ENCODE data around the gene SEC62.

The SEC62 gene

GRCh38 chr3:169966428-169966950 lies at the start of gene SEC62:
TSS of gene SEC62 (plus strand) at chr3:169966807. CDS start at chr3:169966823, 16 bp downstream.
- peak; percentile 88 for DNase-seq (ENCODE audit: low read depth)

- DNase-seq (ENCODE audit: low read depth): no peak
Observed at GRCh38 chr3:169923189-169923588, 43.4 kb upstream of the SEC62 start.

GRCh38 chr3:169923831-169924230 lies 42.8 kb upstream of the SEC62 start:
- DNase-seq (ENCODE audit: low read depth): no peak

- DNase-seq (ENCODE audit: low read depth): no peak
Observed at GRCh38 chr3:169929830-169930519, 36.6 kb upstream of the SEC62 start.

- no peak for DNase-seq (ENCODE audit: low read depth)
Observed at GRCh38 chr3:169930843-169931242, 35.8 kb upstream of the SEC62 start.

- no peak for DNase-seq (ENCODE audit: low read depth)
Observed at GRCh38 chr3:169931747-169932520, 34.7 kb upstream of the SEC62 start.

- no peak for DNase-seq (ENCODE audit: low read depth)
Observed at GRCh38 chr3:169939320-169939719, 27.3 kb upstream of the SEC62 start.

GRCh38 chr3:169939751-169940150 lies 26.9 kb upstream of the SEC62 start:
- DNase-seq (ENCODE audit: low read depth): no peak

GRCh38 chr3:169940470-169941181 lies 26.0 kb upstream of the SEC62 start:
- no peak for DNase-seq (ENCODE audit: low read depth)

GRCh38 chr3:169945313-169945712 lies 21.3 kb upstream of the SEC62 start:
- DNase-seq (ENCODE audit: low read depth): no peak

GRCh38 chr3:169946336-169946735 lies 20.3 kb upstream of the SEC62 start:
- no peak for DNase-seq (ENCODE audit: low read depth)

GRCh38 chr3:169948559-169949448 lies 17.8 kb upstream of the SEC62 start:
- no peak for DNase-seq (ENCODE audit: low read depth)

- DNase-seq (ENCODE audit: low read depth): no peak
Observed at GRCh38 chr3:169952045-169952444, 14.6 kb upstream of the SEC62 start.

GRCh38 chr3:169953462-169954141 lies 13.0 kb upstream of the SEC62 start:
- no peak for DNase-seq (ENCODE audit: low read depth)

- DNase-seq (ENCODE audit: low read depth): no peak
Observed at GRCh38 chr3:169954142-169954756, 12.4 kb upstream of the SEC62 start.

GRCh38 chr3:169955406-169955805 lies 11.2 kb upstream of the SEC62 start:
- no peak for DNase-seq (ENCODE audit: low read depth)

- DNase-seq (ENCODE audit: low read depth): no peak
Observed at GRCh38 chr3:169964176-169964575, 2.4 kb upstream of the SEC62 start.

- no peak for DNase-seq (ENCODE audit: low read depth)
Observed at GRCh38 chr3:169965562-169966427, 812 bp upstream of the SEC62 start.

Measured in stimulated activated CD8-positive, alpha-beta memory T cell treated with anti-CD3 and anti-CD28 coated beads, Interleukin-15, amount 100 ng/mL, for 24 hours (primary cell).